GM19468 (cell line): ENCODE results near the gene CS.
"Not testable (repeated sequence)": the region's sequence is repeated elsewhere in the genome, so short reads cannot be mapped to it uniquely, and the experiment has no call there.

Source experiments
- ATAC-seq: cut with Tn5 transposase; IDR thresholded peaks from one replicate; pipeline ENCODE4 v1.9.1; 2021; ENCODE audit warnings: mild to moderate bottlenecking, moderate library complexity, moderate number of reproducible peaks; ENCODE audit not compliant: unreplicated experiment; ENCODE audit errors: extremely low read depth

CS gene

DNA sequence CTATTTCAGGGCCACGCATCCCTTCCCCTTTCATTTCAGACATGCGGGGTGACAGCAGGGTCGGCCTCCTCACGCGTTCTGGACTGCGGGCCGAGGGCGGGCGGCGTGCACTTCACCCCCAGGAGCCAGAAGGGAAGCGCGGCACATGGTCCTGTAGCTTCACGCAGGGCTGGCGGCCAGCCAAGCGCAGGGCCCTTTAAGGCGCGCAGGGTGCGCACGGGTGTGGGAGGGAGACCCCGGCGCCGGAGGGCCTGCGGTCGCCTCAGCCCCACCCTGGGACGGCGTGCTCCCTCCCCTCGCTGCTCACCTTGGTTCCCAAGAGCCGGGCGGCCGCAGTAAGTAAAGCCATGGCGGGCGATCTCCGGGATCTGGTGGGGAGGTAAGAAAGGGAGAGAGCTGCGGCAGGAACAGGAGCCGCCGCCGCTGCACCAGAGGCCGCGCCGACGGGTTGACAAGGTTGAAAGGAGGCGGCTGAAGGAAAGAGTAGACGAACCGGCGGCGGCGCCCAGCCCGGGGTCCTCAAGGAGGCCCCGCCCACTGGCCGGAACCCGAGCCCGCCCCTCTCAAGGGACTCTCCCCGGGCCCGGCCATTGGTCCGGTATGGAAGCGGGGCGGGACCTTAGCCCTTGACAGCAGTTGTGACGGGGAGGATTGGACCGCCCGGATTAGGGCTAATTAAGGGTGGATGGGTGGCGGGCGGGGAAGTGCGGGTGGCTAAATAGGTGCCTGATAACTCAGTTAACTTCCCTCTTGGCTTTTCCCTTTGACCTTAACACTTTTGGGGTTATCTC is at the start of gene CS:
TSS of gene CS (minus strand) at position 478 of the 791 bp plus-strand sequence. CDS start at position 349, 129 bp downstream.
- peak; percentile 72 for ATAC-seq

DNA sequence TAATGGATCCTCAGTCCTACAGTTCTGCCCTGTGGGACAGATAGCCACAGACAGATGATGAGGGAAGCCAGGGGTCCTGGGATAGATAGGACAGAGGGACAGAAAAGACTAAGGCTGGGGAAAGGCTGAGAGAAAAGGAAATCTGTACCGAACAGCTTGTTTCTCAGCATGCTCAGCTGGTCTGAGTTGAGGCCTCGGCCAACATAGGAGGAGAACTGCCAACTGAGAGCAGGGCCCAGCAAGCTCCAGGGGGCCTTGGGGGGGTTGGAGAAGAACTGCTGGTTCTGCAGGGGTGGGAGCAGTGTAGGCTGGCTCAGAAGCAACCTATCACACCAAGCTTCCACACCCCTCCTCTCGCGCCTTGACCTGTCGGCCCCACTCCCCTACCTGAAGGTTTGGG is 48.6 kb upstream of the CS start:
- no peak for ATAC-seq

DNA sequence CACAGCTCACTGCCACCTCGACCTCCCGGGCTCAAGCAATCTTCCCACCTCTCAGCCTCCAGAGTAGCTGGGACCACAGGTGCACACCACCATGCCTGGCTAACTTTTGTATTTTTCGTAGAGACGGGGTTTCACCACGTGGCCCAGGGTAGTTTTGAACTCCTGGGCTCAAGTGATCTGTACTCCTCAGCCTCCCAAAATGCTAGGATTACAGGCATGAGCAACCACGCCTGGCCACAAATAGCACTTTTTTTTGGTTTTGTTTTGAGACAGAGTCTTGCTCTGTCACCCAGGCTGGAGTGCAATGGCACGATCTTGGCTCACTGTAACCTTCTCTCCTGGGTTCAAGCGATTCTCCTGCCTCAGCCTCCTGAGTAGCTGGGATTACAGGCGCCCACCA is 47.1 kb upstream of the CS start:
- ATAC-seq: not testable (repeated sequence)

GRCh38 chr12:56346675-56347074 is 46.5 kb upstream of the CS start:
- ATAC-seq: no peak

DNA sequence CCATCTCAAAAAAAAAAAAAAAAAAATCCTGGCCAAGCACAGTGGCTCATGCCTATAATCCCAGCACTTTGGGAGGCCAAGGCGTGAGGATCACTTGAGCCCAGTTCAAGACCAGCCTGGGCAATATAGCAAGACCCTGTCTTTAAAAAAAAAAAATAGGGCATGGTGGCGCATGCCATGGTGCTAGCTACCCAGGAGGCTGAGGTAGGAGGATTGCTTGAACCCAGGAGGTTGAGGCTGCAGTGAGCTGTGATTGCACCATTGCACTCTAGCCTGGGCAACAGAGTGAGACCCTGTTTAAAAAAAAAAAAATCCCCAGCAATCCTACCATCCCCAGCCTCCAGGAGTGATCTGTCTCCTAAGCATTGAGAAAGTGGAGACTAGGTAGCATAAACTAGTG is 42.2 kb upstream of the CS start:
- not testable (repeated sequence) for ATAC-seq

DNA sequence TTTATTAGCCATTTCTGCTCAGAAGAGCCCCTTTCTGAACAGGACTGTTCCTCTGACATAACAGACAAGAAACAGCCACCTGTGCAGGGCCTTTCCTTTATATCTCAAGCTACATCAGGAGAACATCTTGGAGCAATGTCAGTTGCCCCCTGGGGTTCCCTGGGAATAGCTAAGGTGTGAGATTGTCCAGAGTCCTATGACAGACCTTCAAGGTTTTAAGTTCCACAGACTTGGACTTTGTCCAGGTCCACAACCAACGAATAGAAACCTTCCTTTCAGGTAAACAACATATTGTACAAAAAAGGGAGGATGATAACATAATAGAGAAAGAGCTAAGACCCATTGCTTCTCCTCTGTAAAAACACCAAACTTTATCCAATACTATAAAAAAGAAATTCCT is 41.5 kb upstream of the CS start:
- ATAC-seq: no peak

DNA sequence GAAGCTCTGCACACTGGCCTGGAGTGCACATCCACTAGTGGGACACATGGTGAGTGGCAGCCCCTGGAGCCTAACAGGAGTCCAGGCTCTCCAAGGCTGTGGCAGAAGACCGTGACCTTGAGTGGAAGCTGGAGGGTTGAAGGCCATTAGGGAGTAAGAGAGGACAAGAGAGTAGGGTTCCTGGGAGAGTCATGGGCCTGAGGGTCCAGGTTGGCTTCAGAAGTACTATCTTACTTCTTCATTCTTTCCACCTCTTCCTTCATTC is 39.0 kb upstream of the CS start:
- ATAC-seq: no peak

DNA sequence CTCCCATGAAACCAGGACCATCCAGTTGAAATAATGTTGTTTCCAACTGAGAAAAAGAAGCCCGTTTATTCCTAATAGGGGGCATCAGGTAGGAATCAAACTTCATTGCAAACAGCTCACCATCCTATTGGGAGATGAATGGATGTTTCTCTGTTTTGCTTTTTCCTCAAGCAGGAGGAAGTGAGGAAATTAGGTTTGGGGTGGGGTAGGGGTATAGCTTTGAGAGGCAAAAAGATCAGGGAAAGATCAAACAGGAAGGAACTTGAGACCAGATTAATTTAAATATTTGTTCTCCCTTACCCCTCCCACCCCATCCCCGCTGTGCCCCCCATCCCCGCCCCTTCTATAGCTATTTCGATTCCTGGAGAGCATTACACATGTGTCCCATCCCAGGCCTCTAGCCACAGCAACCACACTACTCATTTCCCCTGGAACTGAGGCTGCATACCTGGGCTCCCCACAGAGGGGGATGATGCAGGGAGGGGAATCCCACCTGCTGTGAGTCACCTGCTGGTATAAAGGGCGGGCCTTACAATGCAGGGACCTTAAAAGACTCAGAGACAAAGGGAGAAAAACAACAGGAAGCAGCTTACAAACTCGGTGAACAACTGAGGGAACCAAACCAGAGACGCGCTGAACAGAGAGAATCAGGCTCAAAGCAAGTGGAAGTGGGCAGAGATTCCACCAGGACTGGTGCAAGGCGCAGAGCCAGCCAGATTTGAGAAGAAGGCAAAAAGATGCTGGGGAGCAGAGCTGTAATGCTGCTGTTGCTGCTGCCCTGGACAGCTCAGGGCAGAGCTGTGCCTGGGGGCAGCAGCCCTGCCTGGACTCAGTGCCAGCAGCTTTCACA is 38.4 kb upstream of the CS start, which contains the start of gene IL23A:
TSS of gene IL23A (plus strand) at position 577 of the 850 bp plus-strand sequence. CDS start at position 738, 161 bp downstream.
- ATAC-seq: no peak

- no peak for ATAC-seq
Measured at GRCh38 chr12:56337753-56338251, 37.7 kb upstream of the CS start.

- ATAC-seq: no peak
Measured at GRCh38 chr12:56336361-56337167, 36.4 kb upstream of the CS start.

GRCh38 chr12:56335527-56335926 is 35.4 kb upstream of the CS start:
- ATAC-seq: not testable (repeated sequence)

GRCh38 chr12:56334490-56334793 is 34.3 kb upstream of the CS start:
- ATAC-seq: no peak

DNA sequence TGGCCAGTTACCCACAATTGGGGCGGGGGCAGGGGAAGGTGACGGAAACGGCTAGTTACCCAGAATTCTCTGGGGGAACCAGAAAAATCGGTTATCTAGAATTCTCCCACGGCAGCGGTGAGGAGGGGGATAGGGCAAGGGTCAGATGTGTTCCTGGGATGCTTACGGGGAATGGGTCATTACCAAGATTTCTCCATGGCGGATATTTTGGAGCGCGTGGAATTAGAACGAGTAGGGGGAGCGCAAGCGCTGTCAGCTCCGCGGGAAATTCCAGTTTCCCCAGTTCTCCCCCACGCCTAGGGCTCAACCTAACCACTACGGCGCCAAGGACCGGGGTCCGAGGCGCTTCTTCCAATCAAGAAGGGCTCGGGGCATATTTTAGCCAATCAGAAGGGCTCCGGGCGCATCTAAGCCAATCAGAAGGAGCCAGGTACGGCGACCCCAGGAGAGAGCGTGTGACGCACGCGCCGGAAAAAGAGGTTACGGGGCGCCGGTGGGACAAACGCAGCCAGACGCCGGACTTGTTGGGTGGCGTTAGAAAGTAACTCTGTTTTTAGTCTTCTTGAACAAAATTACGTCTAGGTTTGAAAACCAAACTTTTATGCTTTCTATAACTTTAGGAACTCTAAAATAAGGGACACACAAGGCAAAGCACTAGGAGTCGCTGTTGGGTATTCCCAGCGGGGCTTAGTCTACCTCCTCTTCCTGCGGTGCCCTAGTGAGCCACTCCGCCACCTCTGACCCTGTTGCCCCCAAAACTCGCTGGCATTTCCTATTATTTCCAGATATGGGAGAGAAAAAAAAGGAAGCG is 33.8 kb upstream of the CS start, which contains the start of gene PAN2:
TSS of gene PAN2 (minus strand) at position 322 of the 811 bp plus-strand sequence. CDS start 906 bp downstream, outside the sequence.
- peak; percentile 92 for ATAC-seq

DNA sequence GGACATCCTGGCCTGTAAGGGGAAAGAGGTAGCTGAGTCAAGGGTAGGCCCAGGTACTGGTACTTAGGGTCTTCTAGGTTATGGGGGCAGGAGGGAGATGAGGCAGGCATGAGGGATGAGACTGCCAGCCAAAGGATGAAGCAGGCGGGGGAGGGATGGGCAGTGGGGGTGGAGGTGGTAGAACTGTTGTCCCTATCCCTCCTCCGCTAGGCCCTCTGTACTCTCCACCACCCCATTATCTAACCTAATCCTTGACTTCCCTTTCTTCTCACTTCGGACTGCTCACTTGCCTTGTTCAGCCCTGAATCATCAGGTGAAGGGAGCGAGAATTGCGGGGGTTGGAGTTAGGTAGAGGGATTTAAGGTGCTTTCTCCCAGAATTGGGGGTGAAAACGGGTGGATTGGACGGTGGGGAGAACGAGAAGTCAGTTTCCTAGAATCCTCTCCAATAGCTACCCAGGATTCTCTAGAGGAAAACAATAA is 33.1 kb upstream of the CS start:
- no peak for ATAC-seq

DNA sequence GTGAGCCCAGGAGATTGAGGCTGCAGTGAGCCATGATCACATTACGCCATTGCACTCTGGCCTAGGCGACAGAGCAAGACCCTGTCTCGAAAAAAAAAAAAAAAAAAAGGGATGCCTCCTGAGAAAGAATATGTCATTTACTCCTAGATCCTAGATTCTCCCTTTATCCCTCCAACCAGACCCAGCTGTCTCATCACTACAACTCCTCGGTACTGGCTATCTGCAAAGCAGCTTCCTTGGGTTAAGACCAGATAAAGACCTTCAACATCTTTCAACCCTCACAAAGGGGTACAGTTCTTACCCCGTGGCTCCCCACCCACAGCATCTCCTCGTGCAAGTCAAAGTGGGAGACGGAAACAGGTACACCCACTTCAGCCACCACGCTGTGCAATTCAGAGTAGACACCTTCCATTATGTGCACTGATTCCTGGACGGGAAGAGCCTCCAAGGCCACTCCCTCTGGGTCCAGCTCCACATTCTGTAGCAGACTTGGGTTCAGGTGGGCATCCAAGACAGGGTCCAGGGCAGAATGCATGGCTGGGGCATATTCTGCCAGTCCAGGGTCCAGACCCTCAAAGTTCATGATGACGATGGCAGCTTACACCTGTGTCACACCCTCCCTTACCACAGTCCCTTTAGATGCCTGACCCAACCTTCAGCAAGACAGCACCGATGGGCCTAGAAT is 32.5 kb upstream of the CS start:
- ATAC-seq: no peak

- ATAC-seq: no peak
Measured at GRCh38 chr12:56330936-56331490, 30.9 kb upstream of the CS start.

DNA sequence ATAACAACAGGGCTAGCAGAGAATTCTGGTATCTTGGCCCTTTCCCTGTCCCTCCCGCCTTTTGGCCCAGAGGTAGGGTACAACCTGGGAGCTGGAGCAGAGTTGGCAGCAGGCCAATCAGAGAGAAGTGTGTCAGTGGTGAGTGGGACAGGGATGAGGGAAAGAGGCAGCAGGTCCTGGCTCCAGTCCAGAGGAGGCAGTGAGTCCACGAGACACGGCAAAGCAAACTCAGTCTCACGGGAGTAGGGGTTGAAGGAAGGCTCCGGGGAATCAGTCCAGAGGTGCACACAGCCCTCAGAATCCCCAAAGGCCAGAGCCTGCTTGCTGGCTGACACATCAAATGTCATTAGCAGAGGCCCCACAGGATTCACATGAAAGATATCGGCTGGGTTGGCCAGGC is 26.4 kb upstream of the CS start:
- ATAC-seq: no peak

DNA sequence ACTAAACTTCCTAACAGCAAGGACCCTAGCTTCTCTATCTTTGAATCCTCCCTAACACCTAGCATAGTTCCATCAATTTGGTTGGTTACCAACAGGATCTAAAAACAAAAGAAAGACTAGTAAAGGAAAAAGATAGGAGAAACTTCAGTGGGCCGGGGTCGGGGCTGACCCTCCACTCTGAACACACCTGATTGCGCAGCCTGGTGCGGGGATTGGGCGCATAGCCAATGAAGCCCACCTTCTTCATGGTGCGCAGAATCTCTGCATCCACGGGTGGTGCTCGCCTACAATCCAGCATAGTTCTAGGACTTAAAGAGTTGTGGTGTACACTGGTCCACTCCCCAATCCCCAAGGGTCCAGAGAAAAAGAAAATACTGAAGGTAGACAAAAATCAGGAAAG is 26.0 kb upstream of the CS start:
- ATAC-seq: no peak

GRCh38 chr12:56324206-56324605 is 24.1 kb upstream of the CS start:
- ATAC-seq: no peak
